ENCODE results near the gene MTHFSD. TPM values are rescaled to one million over a fixed set of nuclear protein-coding genes. Genes with fewer than 3 reads are reported as not detected.

Gene MTHFSD
- polyA plus RNA-seq, 1 donor from 2014 or later: 25.0 TPM

- Histone ChIP-seq H3K9ac (ENCODE audit: low read length) (no peak overlapping the region), H3K4me2 (ENCODE audit: low read length) (no peak overlapping the region), H3K27ac (ENCODE audit: low read length) (no peak overlapping the region)
Observed at GRCh38 chr16:86572606-86573005, 17.6 kb upstream of the MTHFSD start.

GRCh38 chr16:86572041-86572521 is 17.0 kb upstream of the MTHFSD start:
- Histone ChIP-seq H4K20me1 (ENCODE audit: insufficient read depth) (no peaks in the 10 kb centered on the region), H3K79me2 (replicated peaks; ENCODE audit: insufficient read depth, low read length) (no peaks in the 10 kb centered on the region)

More at GRCh38 chr16:86572606-86573005, 17.6 kb upstream of the MTHFSD start:
- TF ChIP-seq EP300 (conservative IDR thresholded peaks at IDR 0.05; ENCODE audit: poor library complexity, severe bottlenecking) (no peak), POLR2AphosphoS5 (IDR thresholded peaks at IDR 0.05) (no peak), REST (IDR thresholded peaks at IDR 0.05; ENCODE audit: borderline replicate concordance) (no peak), RAD21 (conservative IDR thresholded peaks at IDR 0.05) (no peak), SMC3 (conservative IDR thresholded peaks at IDR 0.05; ENCODE audit: poor library complexity) (no peak)
- H3K79me2 ChIP-seq (replicated peaks; ENCODE audit: insufficient read depth, low read length): no peaks in the 10 kb centered on the region
- no peaks in the 10 kb centered on the region for H3K9me3 ChIP-seq (ENCODE audit: low read length)
- H3K27me3 ChIP-seq (ENCODE audit: insufficient read depth, low read depth, low read length): peaks cover 98% of the 10 kb centered on the region
- H4K20me1 ChIP-seq (ENCODE audit: insufficient read depth): no peaks in the 10 kb centered on the region
- no peak overlapping the region for H3K4me3 ChIP-seq (ENCODE audit: low read length)
- H3F3A ChIP-seq (ENCODE audit: insufficient read depth, low read length, poor library complexity, severe bottlenecking): no peaks in the 10 kb centered on the region
- H3K9me2 ChIP-seq (ENCODE audit: insufficient read depth, low read length): no peaks in the 10 kb centered on the region
- H3K36me3 ChIP-seq (ENCODE audit: insufficient read depth, low read length): no peaks in the 10 kb centered on the region
- H2AFZ ChIP-seq (ENCODE audit: low read depth, low read length): no peak overlapping the region

More at GRCh38 chr16:86572041-86572521, 17.0 kb upstream of the MTHFSD start:
- Histone ChIP-seq H3K9me2 (ENCODE audit: insufficient read depth, low read length) (no peaks in the 10 kb centered on the region), H3F3A (ENCODE audit: insufficient read depth, low read length, poor library complexity, severe bottlenecking) (no peaks in the 10 kb centered on the region), H3K36me3 (ENCODE audit: insufficient read depth, low read length) (no peaks in the 10 kb centered on the region), H3K4me3 (ENCODE audit: low read length) (no peak overlapping the region), H3K27me3 (ENCODE audit: insufficient read depth, low read depth, low read length) (peaks cover 98% of the 10 kb centered on the region), H2AFZ (ENCODE audit: low read depth, low read length) (no peak overlapping the region), H3K9ac (ENCODE audit: low read length) (no peak overlapping the region), H3K27ac (ENCODE audit: low read length) (no peak overlapping the region), H3K4me2 (ENCODE audit: low read length) (no peak overlapping the region), H3K9me3 (ENCODE audit: low read length) (no peaks in the 10 kb centered on the region)
- TF ChIP-seq EP300 (conservative IDR thresholded peaks at IDR 0.05; ENCODE audit: poor library complexity, severe bottlenecking): no peak
- no peak for TF ChIP-seq CTCF (IDR thresholded peaks at IDR 0.05; ENCODE audit: poor library complexity, severe bottlenecking)
- TF ChIP-seq SMC3 (conservative IDR thresholded peaks at IDR 0.05; ENCODE audit: poor library complexity): no peak
- TF ChIP-seq MXI1 (conservative IDR thresholded peaks at IDR 0.05; ENCODE audit: poor library complexity, severe bottlenecking): no peak
- no peak for TF ChIP-seq RAD21 (conservative IDR thresholded peaks at IDR 0.05)
- no peak for TF ChIP-seq TAF1 (IDR thresholded peaks at IDR 0.05; ENCODE audit: low read depth)
- no peak for TF ChIP-seq POLR2AphosphoS5 (IDR thresholded peaks at IDR 0.05)
- no peak for TF ChIP-seq REST (IDR thresholded peaks at IDR 0.05; ENCODE audit: borderline replicate concordance)
- no peak for TF ChIP-seq EZH2 (IDR thresholded peaks at IDR 0.05; ENCODE audit: borderline replicate concordance, insufficient read depth, low read length, poor library complexity, severe bottlenecking)
